CD14-positive monocyte (primary cell): ENCODE data around the gene C5orf63. TPM values are rescaled to one million over a fixed set of nuclear protein-coding genes. Genes with fewer than 3 reads are reported as not detected.

Source experiments
- DNase-seq, 3 donors: peaks; one replicate each; pipeline ENCODE4 v3.0.0-alpha.2; 2011 to 2022
- H2AFZ ChIP-seq: 2 replicates; pipeline ENCODE4 v1.6.0; 2012; ENCODE audit warnings: mild to moderate bottlenecking, low read depth, low read length, inconsistent platforms; ENCODE audit not compliant: insufficient read depth, poor library complexity, severe bottlenecking
- H3K27ac ChIP-seq, 2 donors: 1 replicate in 1 of 2; 2 replicates in 1 of 2; pipeline ENCODE4 v1.5.1; 2012 to 2013; ENCODE audit warnings: low read length in 2 of 2, control low read depth in 1 of 2, inconsistent platforms in 1 of 2, low read depth in 1 of 2, mild to moderate bottlenecking in 1 of 2
- H3K27me3 ChIP-seq, 2 donors: one replicate each; pipeline versions ENCODE4 v1.6.0 to v1.6.1; 2011 to 2013; ENCODE audit warnings: low read length in 2 of 2; ENCODE audit not compliant: control insufficient read depth in 2 of 2, insufficient read depth in 2 of 2
- H3K36me3 ChIP-seq, 2 donors: replicated peaks in 1 of 2; 1 replicate in 1 of 2; 2 replicates in 1 of 2; pipeline versions ENCODE4 v1.5.1 to v1.6.1; 2012 to 2013; ENCODE audit warnings: low read length in 2 of 2, control low read depth in 1 of 2, inconsistent platforms in 1 of 2, mild to moderate bottlenecking in 1 of 2; ENCODE audit not compliant: insufficient read depth in 2 of 2, control insufficient read depth in 1 of 2
- H3K4me1 ChIP-seq, 2 donors: 1 replicate in 1 of 2; 2 replicates in 1 of 2; pipeline versions ENCODE4 v1.5.1 to v1.6.1; 2012 to 2013; ENCODE audit warnings: low read length in 2 of 2, control low read depth in 1 of 2, inconsistent platforms in 1 of 2, mild to moderate bottlenecking in 1 of 2, moderate library complexity in 1 of 2; ENCODE audit not compliant: insufficient read depth in 2 of 2, control insufficient read depth in 1 of 2
- H3K4me2 ChIP-seq: replicated peaks from 2 replicates; pipeline ENCODE3; 2012; ENCODE audit warnings: low read length, moderate library complexity, mild to moderate bottlenecking; ENCODE audit not compliant: poor library complexity, severe bottlenecking; ENCODE audit errors: extremely low read depth
- H3K4me3 ChIP-seq, 3 experiments: fragments of 200-600 bp in 1 of 3; sonication (generic) in 1 of 3; replicated peaks in 1 of 3; 1 replicate in 2 of 3; 2 replicates in 1 of 3; pipeline ENCODE4 v1.5.1; 2011 to 2013; ENCODE audit warnings: low read length in 3 of 3, mild to moderate bottlenecking in 3 of 3, control low read depth in 2 of 3, low read depth in 2 of 3, inconsistent platforms in 1 of 3, moderate library complexity in 1 of 3
- H3K79me2 ChIP-seq: 2 replicates; pipeline ENCODE4 v1.6.0; 2012; ENCODE audit warnings: mild to moderate bottlenecking, control low read depth, inconsistent platforms, low read length, moderate library complexity; ENCODE audit not compliant: insufficient read depth
- H3K9ac ChIP-seq: 2 replicates; pipeline ENCODE4 v1.6.0; 2017; ENCODE audit warnings: low read length, mild to moderate bottlenecking; ENCODE audit not compliant: insufficient read depth, poor library complexity, severe bottlenecking
- H3K9me3 ChIP-seq, 2 donors: replicated peaks in 1 of 2; 1 replicate in 1 of 2; 2 replicates in 1 of 2; pipeline versions ENCODE4 v1.5.1 to v1.6.1; 2012 to 2013; ENCODE audit warnings: low read length in 2 of 2, control low read depth in 1 of 2; ENCODE audit not compliant: control insufficient read depth in 1 of 2, insufficient read depth in 1 of 2
- H4K20me1 ChIP-seq: 2 replicates; pipeline ENCODE4 v1.6.0; 2012; ENCODE audit warnings: mild to moderate bottlenecking, low read length, control low read depth, moderate library complexity; ENCODE audit not compliant: insufficient read depth
- H3K27ac Mint-ChIP-seq, 7 donors: one replicate each; pipeline ENCODE4 v1.8.0; 2020; ENCODE audit warnings: mild to moderate bottlenecking in 7 of 7, mixed read lengths in 7 of 7, moderate library complexity in 6 of 7, inconsistent platforms in 2 of 7
- H3K27me3 Mint-ChIP-seq, 3 donors: one replicate each; pipeline ENCODE4 v1.8.0; 2021 to 2022; ENCODE audit warnings: low read depth in 3 of 3, mild to moderate bottlenecking in 3 of 3, mixed read lengths in 3 of 3, moderate library complexity in 3 of 3, inconsistent platforms in 1 of 3
- H3K36me3 Mint-ChIP-seq, 2 donors: one replicate each; pipeline ENCODE4 v1.8.0; 2020; ENCODE audit warnings: mixed read lengths in 2 of 2, inconsistent platforms in 1 of 2, mild to moderate bottlenecking in 1 of 2
- H3K4me1 Mint-ChIP-seq: one replicate; pipeline ENCODE4 v1.8.0; 2020; ENCODE audit warnings: mild to moderate bottlenecking, mixed read lengths
- H3K4me3 Mint-ChIP-seq, 2 donors: one replicate each; pipeline ENCODE4 v1.8.0; 2020; ENCODE audit warnings: mild to moderate bottlenecking in 2 of 2, mixed read lengths in 2 of 2, moderate library complexity in 1 of 2
- H3K9me3 Mint-ChIP-seq, 7 donors: one replicate each; pipeline ENCODE4 v1.8.0; 2020 to 2022; ENCODE audit warnings: mixed read lengths in 7 of 7, mild to moderate bottlenecking in 6 of 7, moderate library complexity in 6 of 7, inconsistent platforms in 2 of 7
- CTCF ChIP-seq: fragments of 200-600 bp; IDR thresholded peaks from one replicate; pipeline ENCODE4 v1.8.0; 2022; ENCODE audit warnings: antibody characterized with exemption, mild to moderate bottlenecking
- WGBS: methylation state at CpG from one replicate; pipeline ENCODE4 v1.1.5; 2013; ENCODE audit warnings: missing lambda C conversion rate; ENCODE audit not compliant: insufficient coverage; 5-methylcytosine and 5-hydroxymethylcytosine counted together
- intact Hi-C, 2 donors: fragments of 100-400 bp; cut with micrococcal nuclease; formaldehyde crosslinking; loops; one replicate each; pipeline versions ENCODE4 v1.15.0 to v1.15.1; 2023
- polyA plus RNA-seq, 3 donors: library from polyadenylated mRNA; depleted of rRNA in 1 of 3; unstranded in 2 of 3; stranded (reverse) in 1 of 3; fragments of 300-500 nt in 2 of 3; fragments of >200 nt in 1 of 3; fragmentation: Illumina TruSeq in 2 of 3; gene quantifications; 1 replicate in 2 of 3; 2 replicates in 1 of 3; pipeline ENCODE4 v1.2.3, GENCODE V29; 2012 to 2021

C5orf63 gene
- polyA plus RNA-seq, 3 donors = 0.27 to 1.5 TPM; not detected in 1

- intact Hi-C loops = no loop called here
- no peak overlapping the region for H3K4me2 ChIP-seq
Observed at GRCh38 chr5:127066721-127067120, 6.6 kb downstream of the C5orf63 start.

GRCh38 chr5:127064253-127064840 is 9.0 kb downstream of the C5orf63 start:
- Histone ChIP-seq H3K4me1 (no peaks in the 10 kb centered on the region), H3K4me2 (no peak overlapping the region), H3K9ac (no peak overlapping the region), H3K4me3 (no peak overlapping the region), H3K9me3 (no peaks in the 10 kb centered on the region), H2AFZ (no peak overlapping the region), H3K27ac (no peak overlapping the region), H4K20me1 (no peaks in the 10 kb centered on the region), H3K79me2 (no peaks in the 10 kb centered on the region), H3K27me3 (no peaks in the 10 kb centered on the region), H3K36me3 (no peaks in the 10 kb centered on the region)
- no peak for TF ChIP-seq CTCF
- Mint-ChIP-seq H3K4me3 (no peak overlapping the region), H3K36me3 (no peaks in the 10 kb centered on the region), H3K4me1 (peaks cover 5% of the 10 kb centered on the region), H3K9me3 (no peaks in the 10 kb centered on the region), H3K27me3 (no peaks in the 10 kb centered on the region), H3K27ac (no peak overlapping the region)
- no peak for DNase-seq
- 100% methylated on average over 3 of the region's 4 CpGs for WGBS
- intact Hi-C loops = no loop called here

More at GRCh38 chr5:127066721-127067120, 6.6 kb downstream of the C5orf63 start:
- H3K9ac ChIP-seq = no peak overlapping the region
- no peak overlapping the region for H3K27ac ChIP-seq
- Mint-ChIP-seq H3K27me3 (no peaks in the 10 kb centered on the region), H3K9me3 (no peaks in the 10 kb centered on the region), H3K4me3 (no peak overlapping the region), H3K27ac (no peak overlapping the region), H3K4me1 (no peaks in the 10 kb centered on the region), H3K36me3 (no peaks in the 10 kb centered on the region)
- no peak for TF ChIP-seq CTCF
- no peak overlapping the region for H3K4me3 ChIP-seq
- no peaks in the 10 kb centered on the region for H3K36me3 ChIP-seq
- no peaks in the 10 kb centered on the region for H3K79me2 ChIP-seq
- no peaks in the 10 kb centered on the region for H3K4me1 ChIP-seq
- H3K9me3 ChIP-seq = no peaks in the 10 kb centered on the region
- no peaks in the 10 kb centered on the region for H4K20me1 ChIP-seq
- H3K27me3 ChIP-seq = no peaks in the 10 kb centered on the region
- DNase-seq = no peak
- no peak overlapping the region for H2AFZ ChIP-seq
